Sigmoid colon (tissue), 4 donors: ENCODE measurements around the gene MRPL40.

Experiments
- CTCF ChIP-seq, 4 experiments: fragments of 450-650 bp in 3 of 4; fragments of 200-600 bp in 1 of 4; IDR thresholded peaks; one replicate each; pipeline ENCODE4 v1.5.1; 2016 to 2019; ENCODE audit warnings: antibody characterized with exemption in 4 of 4, mild to moderate bottlenecking in 3 of 4, moderate library complexity in 2 of 4
- EP300 ChIP-seq, 4 donors: sonication (generic); formaldehyde crosslinking; IDR thresholded peaks; one replicate each; pipeline ENCODE4 v1.6.1; 2017; ENCODE audit warnings: antibody characterized with exemption in 4 of 4
- POLR2AphosphoS5 ChIP-seq, 4 donors: sonication (generic); formaldehyde crosslinking; IDR thresholded peaks; one replicate each; pipeline ENCODE4 v1.6.1; 2017; ENCODE audit warnings: antibody characterized with exemption in 4 of 4

- TF ChIP-seq POLR2AphosphoS5 (IDR thresholded peaks at IDR 0.05): no peak
- TF ChIP-seq CTCF (IDR thresholded peaks at IDR 0.05): no peak
- TF ChIP-seq EP300 (IDR thresholded peaks at IDR 0.05): no peak
Observed at GRCh38 chr22:19385221-19385906, 47.0 kb upstream of the MRPL40 start.
